Calu3 (cell line): ENCODE data around the gene TDRD3. TPM values are rescaled to one million over a fixed set of nuclear protein-coding genes. Genes with fewer than 3 reads are reported as not detected.

Source experiments
- BruUV-seq: library from RNA; stranded (reverse); fragments of 400-500 nt; replicated peaks from 2 replicates; lab custom pipeline; 2021; lab: Mats Ljungman, UMichigan
- CTCF ChIA-PET: fragments of 300-600 bp; sonication (Branson Sonifier 250); formaldehyde crosslinking; loops from one replicate; lab custom pipeline; 2022; ENCODE audit warnings: antibody characterized with exemption; lab: Charles Lee
- DNase-seq: peaks from one replicate; pipeline ENCODE4 v3.0.0; 2022
- H3K27ac Mint-ChIP-seq: one replicate; pipeline ENCODE4 v1.8.0; 2022; ENCODE audit warnings: mixed read lengths; ENCODE audit not compliant: unreplicated experiment
- H3K27me3 Mint-ChIP-seq: one replicate; pipeline ENCODE4 v1.8.0; 2022; ENCODE audit warnings: mixed read lengths; ENCODE audit not compliant: unreplicated experiment
- H3K36me3 Mint-ChIP-seq: one replicate; pipeline ENCODE4 v1.8.0; 2022; ENCODE audit warnings: mild to moderate bottlenecking, moderate library complexity, mixed read lengths; ENCODE audit not compliant: insufficient read depth, unreplicated experiment
- H3K4me1 Mint-ChIP-seq: one replicate; pipeline ENCODE4 v1.8.0; 2022; ENCODE audit warnings: mild to moderate bottlenecking, low read depth, mixed read lengths; ENCODE audit not compliant: unreplicated experiment
- H3K4me3 Mint-ChIP-seq: one replicate; pipeline ENCODE4 v1.8.0; 2022; ENCODE audit warnings: mild to moderate bottlenecking, low read depth, moderate library complexity, mixed read lengths; ENCODE audit not compliant: unreplicated experiment
- H3K9me3 Mint-ChIP-seq: one replicate; pipeline ENCODE4 v1.8.0; 2022; ENCODE audit warnings: low read depth, mixed read lengths; ENCODE audit not compliant: unreplicated experiment
- intact Hi-C: fragments of 100-400 bp; cut with micrococcal nuclease; formaldehyde crosslinking; loops from one replicate; pipeline ENCODE4 v1.10.0; 2022; ENCODE audit not compliant: unreplicated experiment
- total RNA-seq: library from RNA; stranded (reverse); gene quantifications from 2 replicates; pipeline ENCODE4 v1.2.3, GENCODE V29; 2022
- TF ChIP-seq, protein P1 (sequence below): fragments of 200-600 bp; IDR thresholded peaks from one replicate; pipeline ENCODE4 v1.8.0; 2022; ENCODE audit warnings: antibody characterized with exemption; ENCODE audit not compliant: unreplicated experiment

Gene TDRD3
- total RNA-seq, 1 experiment from 2014 or later = 5.6 TPM

DNA sequence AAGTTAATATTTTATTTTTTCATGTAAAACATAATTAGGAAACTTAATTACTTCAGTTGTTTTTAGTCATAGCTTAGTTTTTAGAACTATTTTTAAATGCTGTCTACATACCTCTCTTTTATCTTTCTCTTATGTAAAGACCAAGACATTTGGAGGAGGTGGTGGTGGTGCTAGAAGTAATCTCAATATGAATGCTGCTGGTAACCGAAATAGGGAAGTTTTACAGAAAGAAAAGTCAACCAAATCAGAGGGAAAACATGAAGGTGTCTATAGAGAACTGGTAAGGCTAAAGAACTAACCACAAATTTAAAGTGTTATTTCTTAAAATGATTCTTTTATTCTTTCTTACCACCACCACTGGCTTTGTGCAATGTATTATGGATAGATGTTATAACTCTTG, 97.3 kb downstream of the TDRD3 start:
- intact Hi-C loops = no loop called here
- CTCF ChIA-PET = no interaction called here
- H3K27me3 Mint-ChIP-seq = no peaks in the 10 kb centered on the region
- no peaks in the 10 kb centered on the region for H3K4me1 Mint-ChIP-seq
- no peaks in the 10 kb centered on the region for H3K36me3 Mint-ChIP-seq
- BruUV-seq = no TSS peak
- H3K4me3 Mint-ChIP-seq = no peak overlapping the region
- DNase-seq = no peak
- TF ChIP-seq, protein P1, sequence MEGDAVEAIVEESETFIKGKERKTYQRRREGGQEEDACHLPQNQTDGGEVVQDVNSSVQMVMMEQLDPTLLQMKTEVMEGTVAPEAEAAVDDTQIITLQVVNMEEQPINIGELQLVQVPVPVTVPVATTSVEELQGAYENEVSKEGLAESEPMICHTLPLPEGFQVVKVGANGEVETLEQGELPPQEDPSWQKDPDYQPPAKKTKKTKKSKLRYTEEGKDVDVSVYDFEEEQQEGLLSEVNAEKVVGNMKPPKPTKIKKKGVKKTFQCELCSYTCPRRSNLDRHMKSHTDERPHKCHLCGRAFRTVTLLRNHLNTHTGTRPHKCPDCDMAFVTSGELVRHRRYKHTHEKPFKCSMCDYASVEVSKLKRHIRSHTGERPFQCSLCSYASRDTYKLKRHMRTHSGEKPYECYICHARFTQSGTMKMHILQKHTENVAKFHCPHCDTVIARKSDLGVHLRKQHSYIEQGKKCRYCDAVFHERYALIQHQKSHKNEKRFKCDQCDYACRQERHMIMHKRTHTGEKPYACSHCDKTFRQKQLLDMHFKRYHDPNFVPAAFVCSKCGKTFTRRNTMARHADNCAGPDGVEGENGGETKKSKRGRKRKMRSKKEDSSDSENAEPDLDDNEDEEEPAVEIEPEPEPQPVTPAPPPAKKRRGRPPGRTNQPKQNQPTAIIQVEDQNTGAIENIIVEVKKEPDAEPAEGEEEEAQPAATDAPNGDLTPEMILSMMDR = no peak
- no peaks in the 10 kb centered on the region for H3K9me3 Mint-ChIP-seq
- H3K27ac Mint-ChIP-seq = no peak overlapping the region

DNA sequence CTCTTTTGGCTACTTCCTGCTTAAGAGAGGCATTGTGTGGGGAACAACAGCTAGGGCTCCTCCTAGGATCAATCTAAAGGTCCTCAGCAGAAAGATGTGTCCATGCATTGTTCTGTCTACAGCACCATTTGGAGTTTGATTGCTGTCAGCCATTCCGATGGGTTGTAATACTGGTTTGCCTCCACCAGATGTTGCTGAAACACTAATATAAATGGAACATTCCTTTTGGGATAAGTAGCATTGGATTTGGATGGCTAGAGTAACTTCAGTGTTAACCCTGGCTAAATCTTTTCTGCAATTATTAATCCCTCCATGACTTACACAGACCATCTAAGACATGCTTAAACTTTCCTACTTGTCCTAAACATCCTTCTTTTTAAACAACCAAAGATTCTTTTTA, 104.2 kb downstream of the TDRD3 start:
- Mint-ChIP-seq H3K36me3 (no peaks in the 10 kb centered on the region), H3K4me3 (no peak overlapping the region), H3K27ac (no peak overlapping the region), H3K9me3 (no peaks in the 10 kb centered on the region), H3K4me1 (no peaks in the 10 kb centered on the region), H3K27me3 (no peaks in the 10 kb centered on the region)
- CTCF ChIA-PET = no interaction called here
- no peak for DNase-seq
- intact Hi-C loops = no loop called here
- no TSS peak for BruUV-seq
- TF ChIP-seq, protein P1 = no peak

DNA sequence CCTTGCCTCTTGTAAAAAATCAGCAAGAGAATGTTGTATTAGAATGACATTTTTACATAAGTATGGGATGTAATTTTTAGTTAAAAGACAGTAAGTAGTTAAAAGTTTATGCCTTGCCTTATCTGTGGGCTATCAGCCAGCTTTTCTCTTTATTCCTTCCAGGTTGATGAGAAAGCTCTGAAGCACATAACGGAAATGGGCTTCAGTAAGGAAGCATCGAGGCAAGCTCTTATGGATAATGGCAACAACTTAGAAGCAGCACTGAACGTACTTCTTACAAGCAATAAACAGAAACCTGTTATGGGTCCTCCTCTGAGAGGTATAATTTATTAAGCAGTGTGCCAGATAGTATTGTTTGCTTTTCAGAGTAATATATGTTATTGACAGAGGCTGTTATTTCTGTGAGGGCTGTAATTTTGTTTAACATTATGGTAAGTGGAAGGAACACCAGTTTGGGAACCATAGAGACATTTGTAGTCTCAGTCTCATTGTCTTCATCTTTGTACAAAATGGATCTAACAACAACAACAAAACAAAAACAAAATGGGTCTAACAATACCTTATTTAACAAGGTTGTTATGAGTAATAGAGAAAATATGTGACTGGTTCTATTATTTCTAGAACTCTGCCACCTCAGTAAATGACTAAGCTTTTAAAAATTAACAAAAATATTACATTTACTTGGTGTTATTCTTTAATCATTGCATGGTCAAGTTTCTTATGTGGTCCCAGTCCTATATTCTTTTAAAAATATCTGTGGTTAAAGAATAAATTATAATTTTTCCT, 112.8 kb downstream of the TDRD3 start:
- Mint-ChIP-seq H3K9me3 (no peaks in the 10 kb centered on the region), H3K4me3 (no peak overlapping the region)
- no peak for DNase-seq

DNA sequence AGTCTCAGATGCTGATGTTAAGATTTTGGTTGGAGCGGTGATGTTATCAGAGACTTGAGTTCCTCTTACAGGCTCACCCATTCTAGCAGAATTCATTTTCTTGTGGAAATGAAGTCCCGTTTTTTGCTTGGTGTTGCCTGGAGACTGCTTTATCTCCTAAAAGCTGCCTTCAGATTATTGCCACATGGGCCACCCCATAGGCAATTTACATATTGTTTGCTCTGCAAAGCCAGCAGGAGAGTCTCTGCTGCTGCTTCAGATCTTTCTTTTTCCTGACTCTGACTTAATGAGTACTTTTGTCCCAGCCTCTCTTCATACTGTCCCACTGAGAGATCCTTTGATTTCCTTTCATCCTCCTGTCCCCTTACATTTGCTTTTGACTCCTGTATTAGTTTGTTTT, 114.6 kb downstream of the TDRD3 start:
- Mint-ChIP-seq H3K27ac (no peak overlapping the region), H3K4me1 (no peaks in the 10 kb centered on the region), H3K9me3 (no peaks in the 10 kb centered on the region), H3K36me3 (no peaks in the 10 kb centered on the region), H3K27me3 (no peaks in the 10 kb centered on the region), H3K4me3 (no peak overlapping the region)
- CTCF ChIA-PET = no interaction called here
- BruUV-seq = no TSS peak
- intact Hi-C loops = no loop called here
- DNase-seq = no peak
- TF ChIP-seq, protein P1 = no peak

More for the DNA sequence above, 112.8 kb downstream of the TDRD3 start:
- H3K27ac Mint-ChIP-seq = no peak overlapping the region
- H3K36me3 Mint-ChIP-seq = no peaks in the 10 kb centered on the region
- TF ChIP-seq, protein P1 = no peak
- CTCF ChIA-PET = no interaction called here
- intact Hi-C loops = no loop called here
- no peaks in the 10 kb centered on the region for H3K4me1 Mint-ChIP-seq
- H3K27me3 Mint-ChIP-seq = no peaks in the 10 kb centered on the region
- no TSS peak for BruUV-seq
